DOHH2 (cell line): ENCODE data around the gene BRD3.

Experiments
- EZH2phosphoT487 ChIP-seq: fragments of 200-600 bp; sonication (generic); IDR thresholded peaks from 2 replicates; pipeline ENCODE4 v1.6.1; 2017; ENCODE audit warnings: borderline replicate concordance, mild to moderate bottlenecking, antibody characterized with exemption, low read length, moderate library complexity, mixed read lengths
- TF ChIP-seq, protein P1 (sequence below): fragments of 200-600 bp; sonication (generic); IDR thresholded peaks from one replicate; pipeline ENCODE4 v1.5.1; 2014; ENCODE audit warnings: antibody characterized with exemption, mild to moderate bottlenecking, low read depth, low read length; ENCODE audit not compliant: poor library complexity, severe bottlenecking

- no peak for TF ChIP-seq EZH2phosphoT487
- TF ChIP-seq, protein P1, sequence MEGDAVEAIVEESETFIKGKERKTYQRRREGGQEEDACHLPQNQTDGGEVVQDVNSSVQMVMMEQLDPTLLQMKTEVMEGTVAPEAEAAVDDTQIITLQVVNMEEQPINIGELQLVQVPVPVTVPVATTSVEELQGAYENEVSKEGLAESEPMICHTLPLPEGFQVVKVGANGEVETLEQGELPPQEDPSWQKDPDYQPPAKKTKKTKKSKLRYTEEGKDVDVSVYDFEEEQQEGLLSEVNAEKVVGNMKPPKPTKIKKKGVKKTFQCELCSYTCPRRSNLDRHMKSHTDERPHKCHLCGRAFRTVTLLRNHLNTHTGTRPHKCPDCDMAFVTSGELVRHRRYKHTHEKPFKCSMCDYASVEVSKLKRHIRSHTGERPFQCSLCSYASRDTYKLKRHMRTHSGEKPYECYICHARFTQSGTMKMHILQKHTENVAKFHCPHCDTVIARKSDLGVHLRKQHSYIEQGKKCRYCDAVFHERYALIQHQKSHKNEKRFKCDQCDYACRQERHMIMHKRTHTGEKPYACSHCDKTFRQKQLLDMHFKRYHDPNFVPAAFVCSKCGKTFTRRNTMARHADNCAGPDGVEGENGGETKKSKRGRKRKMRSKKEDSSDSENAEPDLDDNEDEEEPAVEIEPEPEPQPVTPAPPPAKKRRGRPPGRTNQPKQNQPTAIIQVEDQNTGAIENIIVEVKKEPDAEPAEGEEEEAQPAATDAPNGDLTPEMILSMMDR: no peak
These were observed 17.1 kb downstream of the BRD3 start for GRCh38 chr9:134050726-134051125.
